ENCODE measurements around the gene SMAD9. TPM values are rescaled to one million over a fixed set of nuclear protein-coding genes. Genes with fewer than 3 reads are reported as not detected.

SMAD9 gene
- total RNA-seq, 2 experiments from 2014 or later: 0.10 to 0.54 TPM

DNA sequence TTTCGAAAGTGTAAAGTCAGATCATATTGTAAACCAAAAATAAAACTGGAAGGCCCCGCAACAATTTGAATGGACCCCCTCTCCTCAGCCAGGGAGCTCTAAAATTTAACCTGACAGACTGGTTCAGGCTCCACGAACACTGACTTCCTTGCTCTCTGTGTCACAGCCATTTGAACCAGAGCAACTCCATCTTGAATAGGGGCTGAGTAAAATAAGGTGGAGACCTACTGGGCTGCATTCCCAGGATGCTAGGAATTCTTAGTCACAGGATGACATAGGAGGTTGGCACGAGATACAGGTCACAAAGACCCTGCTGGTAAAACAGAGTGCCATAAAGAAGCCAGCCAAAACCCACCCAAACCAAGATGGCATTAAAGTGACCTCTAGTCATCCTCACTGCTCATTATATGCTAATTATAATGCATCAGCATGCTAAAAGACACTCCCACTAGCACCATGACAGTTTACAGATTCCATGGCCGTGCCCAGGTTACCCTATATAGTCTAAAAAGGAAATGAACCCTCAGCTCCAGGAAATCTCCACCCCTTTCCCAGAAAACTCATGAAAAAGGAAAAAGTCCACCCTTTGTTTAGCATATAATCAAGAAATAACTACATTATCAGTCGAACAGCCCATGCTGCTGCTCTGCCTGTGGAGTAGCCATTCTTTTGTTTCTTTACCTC lies 57.9 kb downstream of the SMAD9 start:
- no peak for DNase-seq
- Mint-ChIP-seq H3K4me1 (peaks cover 4% of the 10 kb centered on the region), H3K27me3 (peaks cover 39% of the 10 kb centered on the region), H3K9me3 (no peaks in the 10 kb centered on the region), H3K4me3 (no peak overlapping the region), H3K27ac (no peak overlapping the region), H3K36me3 (no peaks in the 10 kb centered on the region)

DNA sequence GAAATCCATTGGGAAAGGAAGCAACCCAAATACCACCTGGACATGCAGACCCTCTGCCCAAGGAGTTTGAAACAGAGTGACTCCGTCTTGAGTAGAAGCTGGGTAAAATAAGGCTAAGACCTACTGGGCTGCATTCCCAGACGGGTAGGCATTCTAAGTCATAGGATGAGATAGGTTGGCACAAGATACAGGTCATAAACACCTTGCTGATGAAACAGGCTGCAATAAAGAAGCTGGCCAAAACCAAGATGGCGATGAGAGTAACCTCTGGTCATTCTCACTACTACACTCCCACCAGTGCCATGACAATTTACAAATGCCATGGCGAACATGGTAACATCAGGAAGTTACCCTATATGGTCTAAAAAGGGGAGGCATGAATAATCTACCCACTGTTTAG lies 60.8 kb downstream of the SMAD9 start:
- DNase-seq: no peak
- Mint-ChIP-seq H3K4me1 (peaks cover 4% of the 10 kb centered on the region), H3K27me3 (peaks cover 28% of the 10 kb centered on the region), H3K9me3 (no peaks in the 10 kb centered on the region), H3K4me3 (no peak overlapping the region), H3K27ac (no peak overlapping the region), H3K36me3 (no peaks in the 10 kb centered on the region)

DNA sequence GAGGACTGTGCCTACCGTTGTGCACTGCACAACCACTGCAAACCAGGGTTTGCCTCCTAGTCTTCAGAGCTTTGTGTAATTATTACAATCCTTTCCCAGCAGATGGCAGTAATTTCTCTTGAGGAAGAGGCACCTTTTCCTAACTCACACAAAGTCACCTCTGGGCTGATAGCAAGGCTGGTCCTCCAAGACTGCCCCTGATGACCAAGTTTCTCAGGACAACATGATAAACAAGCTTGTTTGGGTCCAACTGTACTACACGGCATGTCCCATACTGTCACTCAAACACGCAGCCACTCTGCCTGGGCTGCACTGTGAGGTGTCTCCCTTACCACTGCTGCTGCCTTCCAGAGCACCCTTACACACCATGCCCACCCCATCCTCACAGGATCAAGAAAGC lies 61.7 kb downstream of the SMAD9 start:
- no peak for DNase-seq
- Mint-ChIP-seq H3K4me1 (peaks cover 4% of the 10 kb centered on the region), H3K27me3 (peaks cover 26% of the 10 kb centered on the region), H3K36me3 (no peaks in the 10 kb centered on the region), H3K9me3 (no peaks in the 10 kb centered on the region), H3K4me3 (no peak overlapping the region), H3K27ac (no peak overlapping the region)

DNA sequence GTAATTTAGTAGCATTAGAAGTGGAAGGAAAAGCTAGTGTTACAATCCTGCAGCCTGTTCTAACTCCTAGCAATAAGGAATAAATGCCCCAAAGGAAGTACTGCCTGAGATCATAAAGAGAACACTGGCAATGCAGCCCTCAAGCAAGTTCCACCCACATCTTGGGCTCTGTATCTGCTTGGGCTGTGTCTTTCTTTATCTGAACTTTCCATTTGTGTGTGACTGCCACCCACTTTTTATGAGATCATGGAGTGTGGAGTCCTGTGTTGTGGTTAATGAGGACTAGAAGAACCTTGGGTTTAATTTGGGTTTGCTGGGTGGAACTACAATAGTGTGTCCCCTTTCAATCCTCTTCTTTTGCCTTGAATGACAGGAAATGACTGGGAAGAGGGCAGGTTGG lies 62.8 kb downstream of the SMAD9 start:
- no peak overlapping the region for H3K27ac Mint-ChIP-seq
- H3K4me3 Mint-ChIP-seq: no peak overlapping the region
- DNase-seq: no peak
- H3K36me3 Mint-ChIP-seq: no peaks in the 10 kb centered on the region
- H3K9me3 Mint-ChIP-seq: no peaks in the 10 kb centered on the region
- peaks cover 26% of the 10 kb centered on the region for H3K27me3 Mint-ChIP-seq
- peaks cover 4% of the 10 kb centered on the region for H3K4me1 Mint-ChIP-seq

DNA sequence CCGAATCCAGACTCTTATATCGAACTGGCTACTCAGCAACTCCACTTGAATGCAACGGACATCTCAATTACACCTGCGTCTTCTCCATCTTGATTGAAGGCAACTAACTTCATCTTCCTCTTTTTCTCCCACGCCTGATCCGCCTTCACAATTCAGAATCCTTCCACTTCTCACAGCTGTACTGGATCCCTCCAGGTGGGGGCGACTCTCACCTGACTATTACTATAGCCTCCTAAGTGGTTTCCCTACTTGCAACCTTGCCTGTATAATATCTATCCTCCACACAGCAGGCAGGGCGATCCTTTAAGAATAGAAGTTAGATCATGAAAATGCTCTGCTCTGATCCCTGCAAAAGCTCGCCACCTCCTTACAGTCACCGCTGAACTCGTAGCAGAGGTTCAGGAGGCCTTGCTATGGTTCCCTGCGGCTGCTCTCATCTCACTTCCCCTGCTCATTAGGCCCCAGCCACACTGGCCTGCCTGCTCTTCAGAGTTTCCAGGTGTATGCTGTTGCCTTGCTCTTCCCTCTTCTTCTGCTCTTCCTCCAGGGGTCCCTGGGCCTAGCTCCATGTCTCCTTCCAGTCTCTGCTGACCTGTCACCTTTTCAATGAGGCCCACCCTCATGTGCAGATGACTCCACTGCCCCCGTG lies 69.1 kb downstream of the SMAD9 start:
- Mint-ChIP-seq H3K9me3 (no peaks in the 10 kb centered on the region), H3K27ac (no peak overlapping the region), H3K27me3 (peaks cover 3% of the 10 kb centered on the region), H3K4me1 (no peaks in the 10 kb centered on the region), H3K4me3 (no peak overlapping the region), H3K36me3 (no peaks in the 10 kb centered on the region)
- no peak for DNase-seq

DNA sequence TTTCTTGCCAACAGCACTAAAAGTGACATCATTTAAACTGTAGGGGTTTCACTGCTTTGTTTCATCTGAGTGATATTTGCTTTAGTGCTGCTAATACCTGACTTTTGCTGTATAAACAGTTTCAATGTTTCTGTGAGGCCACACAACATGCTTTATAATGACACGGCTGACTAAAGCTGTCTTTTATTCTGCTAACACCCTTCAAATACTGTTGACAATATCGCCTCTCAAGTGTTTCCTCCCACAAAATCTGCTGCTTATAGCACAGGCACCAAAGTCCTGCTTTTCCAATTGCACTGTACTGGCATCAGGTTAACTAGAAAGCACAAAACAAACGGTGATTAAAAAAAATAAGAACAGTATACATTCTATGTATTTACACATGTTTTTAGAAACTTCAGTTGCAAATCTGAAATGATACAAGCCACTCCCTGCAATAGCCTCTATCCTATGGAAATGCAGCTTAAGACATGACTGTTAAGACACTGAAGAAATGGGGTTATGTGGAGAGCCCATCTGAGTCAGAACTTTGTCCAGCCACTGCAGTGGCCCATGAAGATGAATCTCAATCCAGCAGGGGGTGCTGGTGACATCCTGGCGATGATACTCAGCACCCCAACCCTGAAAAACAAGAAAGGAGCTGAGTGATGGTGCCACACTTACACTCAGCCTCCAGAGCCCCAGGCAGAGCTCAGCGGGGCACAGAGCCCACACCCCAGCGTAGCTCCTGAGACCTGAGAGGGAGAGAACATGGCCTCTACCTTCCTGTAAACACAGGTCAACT lies 71.6 kb downstream of the SMAD9 start:
- Mint-ChIP-seq H3K36me3 (no peaks in the 10 kb centered on the region), H3K27ac (no peak overlapping the region), H3K9me3 (no peaks in the 10 kb centered on the region), H3K27me3 (no peaks in the 10 kb centered on the region), H3K4me3 (no peak overlapping the region), H3K4me1 (no peaks in the 10 kb centered on the region)
- no peak for DNase-seq

DNA sequence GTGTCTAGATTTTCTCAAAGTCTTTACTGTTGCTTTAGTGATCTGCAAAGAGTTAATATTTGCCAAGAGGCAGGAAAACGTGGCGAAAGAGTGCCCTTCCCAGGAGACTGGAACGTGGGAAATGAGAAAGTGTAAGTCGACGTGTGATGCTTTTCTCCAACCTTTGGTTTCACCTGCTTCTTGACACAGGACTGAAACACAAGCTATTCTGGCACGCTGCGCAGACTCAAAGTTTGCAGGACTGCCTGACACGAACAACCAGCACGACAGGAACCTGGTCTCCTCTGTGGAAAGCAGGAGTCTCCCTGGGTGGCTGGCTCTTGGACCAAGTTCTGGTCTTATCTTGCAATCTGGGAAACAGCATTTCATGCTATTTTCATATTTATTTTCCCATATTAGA lies 72.4 kb downstream of the SMAD9 start:
- H3K4me1 Mint-ChIP-seq: no peaks in the 10 kb centered on the region
- no peak for DNase-seq
- no peaks in the 10 kb centered on the region for H3K36me3 Mint-ChIP-seq
- no peak overlapping the region for H3K27ac Mint-ChIP-seq
- H3K4me3 Mint-ChIP-seq: no peak overlapping the region
- no peaks in the 10 kb centered on the region for H3K9me3 Mint-ChIP-seq
- H3K27me3 Mint-ChIP-seq: no peaks in the 10 kb centered on the region

DNA sequence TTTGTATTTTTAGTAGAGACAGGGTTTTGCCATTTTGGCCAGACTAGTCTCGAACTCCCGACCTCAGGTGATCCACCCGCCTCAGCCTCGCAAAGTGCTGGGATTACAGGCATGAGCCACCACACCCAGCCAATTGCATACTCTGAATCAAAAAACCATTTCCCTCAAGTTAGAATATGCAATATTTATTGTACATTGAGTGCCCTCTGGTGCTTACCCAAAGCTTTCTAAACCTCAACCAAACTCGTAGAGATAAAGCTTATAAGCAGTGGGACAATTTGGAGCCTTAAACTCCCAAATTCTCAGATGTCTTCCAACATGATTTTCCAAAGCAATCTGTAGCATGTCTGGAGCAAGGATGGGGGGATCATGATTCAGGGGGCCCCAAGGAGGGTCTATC lies 78.6 kb downstream of the SMAD9 start:
- Mint-ChIP-seq H3K27me3 (no peaks in the 10 kb centered on the region), H3K9me3 (no peaks in the 10 kb centered on the region), H3K4me1 (no peaks in the 10 kb centered on the region), H3K4me3 (no peak overlapping the region), H3K36me3 (peaks cover 2% of the 10 kb centered on the region), H3K27ac (no peak overlapping the region)
- DNase-seq: no peak

DNA sequence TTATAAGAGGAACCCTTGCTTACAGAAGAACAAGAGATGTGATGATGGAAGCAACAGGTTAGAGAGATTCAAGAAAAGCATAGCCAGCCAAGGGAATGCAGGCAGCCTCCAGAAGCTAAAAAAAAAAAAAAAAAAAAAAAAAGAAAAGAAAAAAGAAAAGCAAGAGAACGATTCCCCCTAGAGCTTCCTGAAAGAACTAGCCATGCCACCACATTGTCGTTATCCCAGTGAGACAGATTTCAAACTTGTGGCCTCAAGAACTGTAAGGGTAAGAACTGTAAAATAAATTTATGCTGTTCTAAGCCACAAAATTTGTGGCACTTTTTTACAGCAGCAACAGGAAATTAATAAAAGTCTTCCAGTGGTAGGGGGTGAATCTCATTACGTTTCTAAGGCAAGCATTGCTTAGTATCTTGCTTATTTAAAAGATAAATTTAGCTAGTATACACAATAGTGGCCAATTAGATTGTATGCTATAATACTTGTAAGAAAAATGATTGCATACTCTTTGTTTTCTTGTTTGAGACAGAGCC lies 79.3 kb downstream of the SMAD9 start:
- Mint-ChIP-seq H3K36me3 (peaks cover 2% of the 10 kb centered on the region), H3K27ac (no peak overlapping the region), H3K4me3 (no peak overlapping the region), H3K9me3 (no peaks in the 10 kb centered on the region), H3K27me3 (no peaks in the 10 kb centered on the region), H3K4me1 (no peaks in the 10 kb centered on the region)
- no peak for DNase-seq

DNA sequence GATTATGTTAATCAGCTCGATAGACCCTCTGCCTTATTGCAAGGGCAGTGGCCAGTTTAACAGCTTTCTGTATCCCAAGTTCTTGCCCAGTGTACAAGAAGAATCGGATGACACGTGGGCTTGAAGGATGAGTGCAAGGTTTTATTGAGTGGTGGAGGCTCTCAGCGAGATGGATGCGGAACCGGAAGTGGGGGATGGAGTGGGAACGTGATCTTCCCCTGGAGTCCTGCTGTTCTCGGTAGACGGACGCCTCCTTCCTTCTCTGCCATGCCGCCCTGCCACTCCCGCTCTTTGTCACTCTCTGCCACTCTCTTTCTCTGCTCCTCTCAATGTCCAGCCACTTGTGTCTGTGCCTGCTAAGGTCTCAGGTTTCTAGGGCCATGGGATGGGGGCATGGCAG lies 80.1 kb downstream of the SMAD9 start:
- Mint-ChIP-seq H3K9me3 (no peaks in the 10 kb centered on the region), H3K4me3 (no peak overlapping the region), H3K27me3 (no peaks in the 10 kb centered on the region), H3K27ac (no peak overlapping the region), H3K36me3 (peaks cover 2% of the 10 kb centered on the region), H3K4me1 (no peaks in the 10 kb centered on the region)
- DNase-seq: no peak

DNA sequence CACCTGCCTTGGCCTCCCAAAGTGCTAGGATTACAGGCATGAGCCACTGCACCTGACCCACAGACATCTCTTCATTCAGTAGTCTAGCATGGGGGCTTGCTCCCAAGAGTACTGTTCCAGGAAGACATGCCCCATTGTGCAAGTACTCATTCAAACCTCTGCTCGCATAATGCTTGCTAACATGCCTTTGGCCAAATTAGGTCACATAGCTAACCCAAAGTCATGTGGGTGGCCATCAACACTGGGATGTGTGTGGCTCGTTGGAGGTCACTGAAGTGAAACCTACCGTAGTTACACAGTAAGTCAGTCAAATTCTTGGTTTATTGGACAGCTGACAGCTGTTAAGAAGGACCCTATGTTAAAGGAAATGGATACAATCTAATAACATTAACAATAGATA lies 80.8 kb downstream of the SMAD9 start:
- H3K4me3 Mint-ChIP-seq: no peak overlapping the region
- H3K36me3 Mint-ChIP-seq: peaks cover 3% of the 10 kb centered on the region
- no peak overlapping the region for H3K27ac Mint-ChIP-seq
- no peaks in the 10 kb centered on the region for H3K27me3 Mint-ChIP-seq
- H3K4me1 Mint-ChIP-seq: no peaks in the 10 kb centered on the region
- H3K9me3 Mint-ChIP-seq: no peaks in the 10 kb centered on the region
- no peak for DNase-seq

DNA sequence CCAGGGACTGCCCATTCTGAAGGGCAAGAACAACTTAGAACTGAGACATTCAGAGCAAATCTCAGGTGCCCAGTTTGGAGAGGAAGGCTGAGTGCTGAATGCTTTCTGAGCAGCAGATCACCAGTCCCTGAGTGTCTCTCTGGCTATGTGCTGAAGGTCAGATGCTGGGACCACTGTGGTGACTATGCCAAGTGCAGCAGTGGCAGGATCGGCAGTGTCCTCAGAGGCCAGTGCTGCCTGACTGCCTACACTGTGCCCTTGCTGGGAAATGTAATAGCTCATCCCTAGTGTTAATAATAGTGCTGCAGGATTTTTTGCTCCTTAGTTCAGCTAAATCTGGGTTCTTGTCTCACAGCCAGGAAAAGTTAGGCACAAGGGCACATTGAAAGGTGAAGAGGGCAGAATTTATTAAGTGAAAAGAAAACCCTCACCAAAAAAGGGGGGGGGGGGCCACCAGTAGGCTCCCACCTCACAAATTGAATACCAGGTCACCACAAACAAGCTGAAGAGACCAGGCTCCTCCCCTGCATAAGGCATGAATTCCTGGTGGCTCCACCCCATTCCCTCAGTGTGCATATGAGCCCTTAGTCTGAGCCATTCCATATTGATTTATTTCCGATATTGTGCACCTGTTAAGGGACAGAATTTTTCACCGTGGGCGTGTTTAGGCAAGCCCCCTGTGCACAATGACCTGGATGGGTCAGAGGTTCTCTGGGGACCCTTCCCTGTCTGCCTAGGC lies 82.5 kb downstream of the SMAD9 start:
- DNase-seq: no peak
- Mint-ChIP-seq H3K27ac (no peak overlapping the region), H3K27me3 (no peaks in the 10 kb centered on the region), H3K9me3 (no peaks in the 10 kb centered on the region), H3K4me3 (no peak overlapping the region), H3K4me1 (no peaks in the 10 kb centered on the region), H3K36me3 (peaks cover 3% of the 10 kb centered on the region)

DNA sequence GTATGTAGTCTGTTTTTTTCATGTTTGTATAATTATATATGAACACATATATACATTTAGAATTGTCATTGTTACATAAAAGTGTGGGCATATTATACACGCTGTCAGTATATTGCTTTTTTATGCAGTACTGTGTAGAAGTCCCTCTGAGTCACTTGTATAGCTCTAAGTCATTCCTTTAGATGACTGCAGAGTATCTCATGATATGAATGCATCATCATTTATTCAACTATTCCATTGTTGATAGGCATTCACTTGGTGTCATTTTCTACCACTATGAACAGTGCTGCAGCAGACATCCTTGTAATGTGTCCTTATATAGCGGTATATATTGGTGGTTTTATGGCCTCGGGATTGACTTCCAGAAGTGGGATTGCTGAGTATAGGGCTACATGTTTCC lies 85.7 kb downstream of the SMAD9 start:
- no peaks in the 10 kb centered on the region for H3K4me1 Mint-ChIP-seq
- H3K36me3 Mint-ChIP-seq: peaks cover 5% of the 10 kb centered on the region
- H3K27ac Mint-ChIP-seq: no peak overlapping the region
- H3K4me3 Mint-ChIP-seq: no peak overlapping the region
- H3K9me3 Mint-ChIP-seq: no peaks in the 10 kb centered on the region
- DNase-seq: no peak
- H3K27me3 Mint-ChIP-seq: no peaks in the 10 kb centered on the region

DNA sequence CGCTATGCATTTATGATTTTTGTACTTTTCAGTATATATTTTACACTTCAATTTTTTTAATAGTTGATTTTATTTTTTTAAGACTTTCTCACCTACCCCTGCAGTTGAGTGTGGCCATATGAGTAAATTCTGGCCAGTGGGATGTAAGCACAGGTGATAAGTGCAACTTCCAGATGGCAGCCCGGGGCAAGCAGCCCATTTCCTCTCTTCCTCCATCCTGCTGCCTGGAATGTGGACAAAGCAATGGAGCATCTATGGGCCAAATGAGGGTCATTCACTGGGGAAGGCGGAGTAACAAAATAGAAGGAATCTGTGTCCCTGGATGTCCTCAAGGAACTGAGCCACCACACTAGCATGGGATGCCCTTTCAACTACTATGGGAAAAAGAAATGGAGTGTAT lies 88.7 kb downstream of the SMAD9 start:
- Mint-ChIP-seq H3K9me3 (no peaks in the 10 kb centered on the region), H3K27ac (no peak overlapping the region), H3K4me3 (no peak overlapping the region), H3K27me3 (no peaks in the 10 kb centered on the region), H3K4me1 (no peaks in the 10 kb centered on the region), H3K36me3 (peaks cover 5% of the 10 kb centered on the region)
- no peak for DNase-seq

DNA sequence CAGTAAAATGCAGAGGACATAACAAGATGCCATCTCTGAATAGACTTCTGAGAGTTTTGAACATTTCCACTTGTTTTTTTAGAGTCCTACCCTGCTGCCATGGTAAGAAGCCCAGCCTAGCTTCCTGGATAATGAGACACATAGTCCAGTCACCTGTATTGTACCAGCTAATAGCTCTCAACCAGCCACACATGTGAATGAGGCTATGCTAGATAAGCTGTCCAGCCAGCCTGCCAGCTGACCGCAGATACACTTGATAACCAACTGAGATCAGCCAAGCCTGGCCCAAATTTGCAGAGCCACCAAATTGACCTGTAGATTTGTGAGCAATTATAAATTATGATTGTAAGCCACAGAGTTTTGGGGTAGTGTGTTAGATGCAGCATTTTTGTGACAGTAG lies 90.3 kb downstream of the SMAD9 start:
- no peak overlapping the region for H3K27ac Mint-ChIP-seq
- peaks cover 4% of the 10 kb centered on the region for H3K4me1 Mint-ChIP-seq
- peaks cover 10% of the 10 kb centered on the region for H3K36me3 Mint-ChIP-seq
- H3K27me3 Mint-ChIP-seq: no peaks in the 10 kb centered on the region
- H3K4me3 Mint-ChIP-seq: no peak overlapping the region
- no peaks in the 10 kb centered on the region for H3K9me3 Mint-ChIP-seq
- no peak for DNase-seq

Data from activated naive CD8-positive, alpha-beta T cell treated with anti-CD3 and anti-CD28 coated beads for 36 hours (primary cell).